Renal pelvis (tissue), 4 donors: Measurements from ENCODE around the gene SRRM2. TPM values are rescaled to one million over a fixed set of nuclear protein-coding genes. Genes with fewer than 3 reads are reported as not detected.

Experiments used
- DNase-seq: peaks from one replicate; pipeline ENCODE4 v3.0.0-alpha.2; 2013
- polyA plus RNA-seq, 3 donors: library from polyadenylated mRNA; unstranded; fragments of 120-200 nt; gene quantifications; one replicate each; pipeline ENCODE4 v1.2.1, GENCODE V29; 2013; ENCODE audit not compliant: insufficient read length in 3 of 3

SRRM2 gene
- polyA plus RNA-seq, 3 donors = 642 to 846 (median 787) TPM

GRCh38 chr16:2785101-2785991, 32.9 kb downstream of the SRRM2 start:
- no peak for DNase-seq

- no peak for DNase-seq
Observed at GRCh38 chr16:2786061-2786825, 33.8 kb downstream of the SRRM2 start.

- no peak for DNase-seq
Observed at GRCh38 chr16:2786826-2787151, 34.4 kb downstream of the SRRM2 start.

- DNase-seq = no peak
Observed at GRCh38 chr16:2787406-2787805, 35.0 kb downstream of the SRRM2 start, which contains the start of gene PRSS33. PRSS33 (minus strand) TSS chr16:2787560; CDS start chr16:2786547, 1,013 bp downstream.

GRCh38 chr16:2787961-2788360, 35.5 kb downstream of the SRRM2 start:
- no peak for DNase-seq

- DNase-seq = no peak
Observed at GRCh38 chr16:2790631-2791030, 38.2 kb downstream of the SRRM2 start.

- no peak for DNase-seq
Observed at GRCh38 chr16:2791174-2791573, 38.7 kb downstream of the SRRM2 start.

GRCh38 chr16:2792940-2793339, 40.5 kb downstream of the SRRM2 start:
- no peak for DNase-seq

- no peak for DNase-seq
Observed at GRCh38 chr16:2795395-2796143, 43.1 kb downstream of the SRRM2 start.

- DNase-seq = no peak
Observed at GRCh38 chr16:2798723-2799204, 46.3 kb downstream of the SRRM2 start.

- no peak for DNase-seq
Observed at GRCh38 chr16:2799205-2799858, 46.9 kb downstream of the SRRM2 start.

GRCh38 chr16:2799859-2800226, 47.4 kb downstream of the SRRM2 start:
- DNase-seq = peak; percentile 21

GRCh38 chr16:2803545-2804195, 51.2 kb downstream of the SRRM2 start:
- no peak for DNase-seq

- DNase-seq = no peak
Observed at GRCh38 chr16:2804728-2805127, 52.3 kb downstream of the SRRM2 start.

GRCh38 chr16:2806286-2806685, 53.8 kb downstream of the SRRM2 start:
- no peak for DNase-seq

GRCh38 chr16:2808181-2808580, 55.7 kb downstream of the SRRM2 start:
- DNase-seq = no peak

- no peak for DNase-seq
Observed at GRCh38 chr16:2809149-2809760, 56.8 kb downstream of the SRRM2 start.

- no peak for DNase-seq
Observed at GRCh38 chr16:2810651-2811050, 58.2 kb downstream of the SRRM2 start.

- DNase-seq = no peak
Observed at GRCh38 chr16:2811703-2812471, 59.4 kb downstream of the SRRM2 start.

- no peak for DNase-seq
Observed at GRCh38 chr16:2813771-2814221, 61.4 kb downstream of the SRRM2 start.
